Measurements from ENCODE around the gene NLGN1.
A peak's percentile ranks its signal among the peaks of the same experiment; 100 is the strongest.
"Not testable (repeated sequence)": the region's sequence is repeated elsewhere in the genome, so short reads cannot be mapped to it uniquely, and the experiment has no call there.

Gene NLGN1

DNA sequence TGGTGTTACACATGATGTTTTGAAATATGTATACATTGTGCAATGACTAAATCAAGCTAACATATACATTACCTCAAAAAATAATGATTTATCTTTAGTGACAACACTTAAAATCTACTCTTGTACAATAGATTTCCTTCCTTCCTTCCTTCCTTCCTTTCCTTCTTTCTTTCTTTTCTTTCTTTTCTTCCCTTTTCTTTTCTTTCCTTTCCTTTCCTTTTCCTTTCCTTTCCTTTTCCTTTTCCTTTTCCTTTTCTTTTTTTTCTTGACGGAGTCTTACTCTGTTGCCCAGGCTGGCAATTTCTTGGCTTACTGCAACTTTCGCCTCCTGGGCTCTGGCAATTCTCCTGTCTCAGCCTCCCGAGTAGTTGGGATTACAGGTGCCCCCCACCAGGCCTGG, 170.5 kb downstream of the NLGN1 start:
- no peak for DNase-seq

DNA sequence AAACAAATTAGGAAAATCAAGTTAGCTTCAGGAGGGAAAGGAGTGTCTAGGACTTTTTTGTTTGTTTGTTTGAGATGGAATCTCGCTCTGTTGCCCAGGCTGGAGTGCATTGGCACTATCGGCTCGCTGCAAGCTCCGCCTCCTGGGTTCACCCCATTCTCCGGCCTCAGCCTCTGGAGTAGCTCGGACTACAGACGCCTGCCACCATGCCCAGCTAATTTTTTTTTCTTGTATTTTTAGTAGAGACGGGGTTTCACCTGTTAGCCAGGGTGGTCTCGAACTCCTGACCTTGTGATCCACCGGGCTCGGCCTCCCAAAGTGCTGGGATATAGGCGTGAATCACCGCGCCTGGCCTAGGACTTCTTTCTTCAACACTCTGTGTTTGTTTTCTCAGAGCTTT, 171.1 kb downstream of the NLGN1 start:
- no peak for DNase-seq

DNA sequence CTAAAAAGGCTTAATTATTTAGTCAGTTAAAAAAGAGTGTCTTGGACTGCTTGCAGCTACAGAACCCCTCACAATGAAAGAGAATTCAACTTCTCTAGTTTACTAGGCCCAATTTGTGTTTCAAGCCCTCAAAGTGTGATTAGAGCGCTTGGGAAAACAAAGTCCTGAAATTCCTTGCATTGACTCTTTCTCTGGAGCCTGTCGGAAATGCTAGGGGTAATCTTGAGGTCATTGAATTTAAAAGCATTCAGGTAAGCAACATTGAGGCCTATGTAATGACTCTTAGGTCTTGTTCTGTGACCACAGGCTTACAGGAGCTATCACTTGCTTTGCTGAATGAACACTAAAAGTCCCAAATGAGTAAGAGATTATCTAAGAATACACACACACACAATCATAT, 186.0 kb downstream of the NLGN1 start:
- no peak for DNase-seq

DNA sequence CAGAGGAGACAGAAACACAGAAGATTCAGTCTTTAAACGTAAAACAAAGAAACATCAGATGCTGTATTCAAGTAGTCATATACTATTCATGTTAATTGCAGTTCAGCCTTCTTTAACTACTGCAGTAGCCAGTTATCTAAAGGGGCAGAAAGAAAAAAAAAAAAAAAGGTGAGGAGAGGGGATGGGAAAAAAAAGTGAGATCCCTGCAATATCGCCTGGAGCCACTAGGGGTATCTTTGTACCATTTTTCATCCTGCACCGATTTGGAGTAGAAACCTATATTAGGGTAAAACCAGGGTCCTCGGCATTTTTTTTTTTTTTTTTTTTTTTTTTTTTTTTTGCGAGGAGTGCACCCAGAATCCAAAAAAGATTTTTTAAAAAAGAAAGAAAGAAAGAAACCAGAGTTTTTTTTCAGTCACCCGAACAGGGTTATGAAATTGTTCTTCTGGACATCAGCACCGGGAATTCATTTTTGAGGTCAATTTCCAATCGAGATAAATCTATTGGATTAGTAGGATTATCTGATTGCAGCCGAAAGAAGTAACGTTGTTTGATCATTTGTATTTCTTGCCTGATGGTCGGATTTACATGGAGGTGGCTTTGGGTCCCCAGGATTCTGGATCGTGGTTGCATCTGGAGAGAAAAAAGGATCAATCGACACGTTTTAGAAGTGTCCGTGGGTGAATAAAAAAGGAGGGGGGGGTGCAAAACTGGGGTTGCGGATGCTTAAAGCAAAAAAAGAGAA, 186.7 kb downstream of the NLGN1 start:
- peak; percentile 29 for DNase-seq

DNA sequence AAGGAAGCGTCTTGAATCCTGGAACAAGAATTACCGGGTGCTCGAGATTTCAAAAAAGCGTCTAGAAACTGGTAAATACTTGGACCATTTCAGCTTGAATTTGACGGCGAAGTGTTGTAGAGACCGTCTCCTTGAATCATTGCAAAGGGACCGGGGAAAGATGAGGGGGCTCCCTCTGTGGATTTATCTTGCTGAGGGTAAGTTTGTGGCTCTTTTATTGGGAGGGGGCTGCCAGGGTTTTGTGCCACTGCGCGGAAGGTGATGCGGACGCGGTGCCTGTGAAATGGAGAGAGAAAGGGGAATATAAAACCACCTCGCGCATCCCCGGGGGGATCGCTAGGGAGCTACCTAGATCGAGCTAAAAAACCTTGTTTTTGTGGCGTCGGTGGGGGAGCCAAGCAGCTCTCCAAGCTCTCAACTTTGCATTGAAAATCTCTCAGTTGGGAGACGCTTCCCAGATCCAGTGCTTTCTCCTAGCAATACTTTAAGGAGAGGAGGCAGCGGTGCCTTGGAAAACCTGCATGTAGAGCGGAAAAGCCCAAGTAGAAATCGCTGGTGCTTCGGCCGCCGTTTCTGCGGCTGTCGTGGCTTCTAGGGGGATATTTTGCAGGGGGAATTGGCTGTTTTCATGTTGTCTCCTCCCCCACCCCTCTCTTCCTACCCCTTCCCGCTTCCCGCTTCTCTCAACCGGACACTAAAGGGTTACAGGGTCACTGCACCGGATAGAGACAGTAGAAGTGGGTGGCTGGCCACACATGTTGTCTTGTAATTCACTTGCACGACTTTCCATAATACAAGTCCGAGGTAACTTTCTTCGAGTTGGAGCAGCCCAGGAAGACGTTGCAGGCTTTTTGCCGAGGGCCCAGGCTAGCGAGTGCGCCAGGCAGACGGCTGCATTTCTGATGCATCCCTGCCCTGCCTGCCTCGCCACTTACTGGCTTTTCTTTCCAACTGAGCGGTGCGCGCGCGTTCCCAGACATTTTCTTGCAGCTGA, 187.6 kb downstream of the NLGN1 start:
- DNase-seq = no peak

DNA sequence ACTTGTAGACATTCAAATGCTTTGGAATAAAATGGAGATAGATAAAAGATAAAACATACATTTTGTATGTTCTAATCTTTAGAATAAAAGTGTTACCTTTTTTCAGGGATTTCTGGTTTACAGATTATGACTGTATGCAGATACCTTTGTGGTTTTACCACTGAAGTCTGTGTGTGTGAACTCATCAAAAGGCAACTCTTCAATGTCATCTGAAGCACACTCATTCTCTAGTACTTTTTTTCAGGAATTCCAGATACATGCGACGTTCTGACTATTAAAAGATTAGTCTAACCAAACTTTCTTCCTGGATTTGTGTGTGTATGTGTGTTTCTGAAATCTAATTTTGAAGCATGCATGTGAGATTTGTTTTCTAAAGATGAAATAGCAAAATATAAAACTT, 188.6 kb downstream of the NLGN1 start:
- no peak for DNase-seq

DNA sequence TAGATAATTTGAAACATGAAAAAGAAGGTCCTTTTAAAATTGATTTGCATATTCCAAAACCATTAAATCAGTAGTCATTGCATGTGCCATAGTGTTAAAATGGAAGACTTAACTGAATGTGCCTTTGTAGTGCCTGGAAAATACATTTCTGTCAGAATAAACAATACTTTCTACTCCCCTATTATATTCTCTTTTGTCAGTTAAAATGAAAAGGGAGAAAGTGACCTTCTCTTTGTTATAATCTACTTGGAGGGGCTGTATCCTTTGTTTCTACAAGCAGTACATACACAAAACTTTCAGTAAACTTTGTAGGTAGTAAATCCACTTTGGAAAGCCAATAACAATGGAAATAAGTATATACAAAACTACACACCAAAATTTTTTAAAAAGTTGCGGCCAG, 189.5 kb downstream of the NLGN1 start:
- DNase-seq = no peak

DNA sequence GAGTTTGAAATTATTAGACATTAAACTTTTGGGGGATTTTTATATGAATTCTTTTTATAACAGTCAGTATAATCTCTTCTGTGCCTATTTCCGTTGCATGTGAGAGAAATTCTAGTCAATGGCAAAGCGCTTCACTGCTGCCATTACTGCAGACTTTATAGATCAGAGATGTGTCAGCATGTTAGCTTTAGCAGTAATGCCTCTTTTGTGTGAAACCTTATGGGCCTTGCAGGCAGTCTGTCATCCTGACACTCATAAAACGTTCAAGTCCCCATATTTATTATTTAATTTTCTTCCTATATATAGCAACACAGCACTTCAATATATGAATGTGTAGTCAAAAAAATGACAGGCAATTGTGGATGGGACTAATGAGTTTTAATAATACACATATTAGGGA, 191.0 kb downstream of the NLGN1 start:
- no peak for DNase-seq

DNA sequence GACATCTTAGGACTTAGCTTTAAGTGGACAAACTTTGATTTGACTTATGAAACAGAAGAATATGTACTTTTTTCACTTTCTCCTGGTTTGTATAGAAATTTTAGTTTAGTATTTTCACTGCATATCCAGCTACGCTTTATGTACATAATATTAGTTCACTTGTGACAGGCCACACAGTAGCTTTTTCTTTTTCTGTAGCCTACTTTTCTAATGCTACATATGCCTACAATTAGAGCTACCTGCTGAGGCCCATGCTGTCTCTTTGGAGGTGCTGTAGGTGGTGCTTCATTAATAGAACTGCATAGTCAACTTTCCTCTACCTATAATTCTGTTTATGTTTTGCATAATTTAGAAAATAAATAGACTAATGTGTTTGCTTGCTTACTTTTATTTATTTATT, 191.6 kb downstream of the NLGN1 start:
- no peak for DNase-seq

DNA sequence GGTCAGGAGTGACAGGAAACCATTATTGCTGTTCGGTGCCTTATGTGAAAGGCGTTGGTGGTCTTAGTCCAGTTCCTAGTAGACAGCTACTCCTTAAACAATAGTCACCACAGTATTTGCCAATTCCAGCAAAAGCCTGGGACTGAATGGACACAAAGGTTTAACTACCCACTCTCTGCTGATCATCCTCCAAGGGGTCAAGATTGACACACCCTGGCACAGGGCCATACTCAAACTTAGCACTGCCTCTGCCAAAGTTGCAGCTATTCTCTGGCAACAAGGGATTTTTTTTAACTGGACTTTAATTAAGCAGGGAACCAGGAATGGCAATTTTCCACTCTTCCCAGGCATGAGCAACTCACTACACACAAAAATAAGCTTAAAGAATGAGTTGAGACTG, 193.9 kb downstream of the NLGN1 start:
- DNase-seq = no peak

DNA sequence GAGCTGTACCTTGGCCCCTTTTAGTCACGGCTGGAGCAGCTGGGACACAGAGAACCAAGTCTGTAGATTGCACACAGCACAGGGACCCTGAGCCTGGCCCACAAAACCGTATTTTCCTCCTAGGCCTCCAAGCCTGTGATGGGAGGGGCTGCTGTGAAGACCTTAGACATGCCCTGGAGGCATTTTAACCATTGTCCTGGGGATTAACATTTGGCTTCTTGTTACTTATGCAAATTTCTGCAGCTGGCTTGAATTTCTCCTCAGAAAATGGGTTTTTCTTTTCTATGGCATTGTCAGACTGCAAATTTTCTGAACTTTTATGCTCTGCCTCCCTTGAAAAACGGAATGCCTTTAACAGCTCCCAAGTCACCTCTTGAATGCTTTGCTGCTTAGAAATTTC, 197.3 kb downstream of the NLGN1 start:
- DNase-seq = not testable (repeated sequence)

DNA sequence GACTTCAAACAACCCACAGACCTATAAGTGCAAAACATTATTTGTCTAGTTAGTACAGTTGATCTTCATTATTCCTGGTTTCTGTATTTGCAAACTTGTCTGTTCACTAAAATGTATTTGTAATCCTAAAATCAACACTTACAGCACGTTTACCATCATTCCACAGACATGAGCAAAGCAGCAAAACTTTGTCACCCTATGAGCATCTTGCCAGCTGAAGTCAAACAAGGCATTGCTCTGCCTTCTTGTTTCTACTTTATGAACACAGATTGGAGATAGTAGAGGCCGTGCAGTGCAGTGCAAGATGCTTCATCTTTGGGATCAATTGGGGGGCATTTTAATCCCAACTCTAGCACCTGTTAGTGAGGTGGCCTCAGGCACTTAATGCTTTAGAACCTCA, 202.1 kb downstream of the NLGN1 start:
- no peak for DNase-seq

DNA sequence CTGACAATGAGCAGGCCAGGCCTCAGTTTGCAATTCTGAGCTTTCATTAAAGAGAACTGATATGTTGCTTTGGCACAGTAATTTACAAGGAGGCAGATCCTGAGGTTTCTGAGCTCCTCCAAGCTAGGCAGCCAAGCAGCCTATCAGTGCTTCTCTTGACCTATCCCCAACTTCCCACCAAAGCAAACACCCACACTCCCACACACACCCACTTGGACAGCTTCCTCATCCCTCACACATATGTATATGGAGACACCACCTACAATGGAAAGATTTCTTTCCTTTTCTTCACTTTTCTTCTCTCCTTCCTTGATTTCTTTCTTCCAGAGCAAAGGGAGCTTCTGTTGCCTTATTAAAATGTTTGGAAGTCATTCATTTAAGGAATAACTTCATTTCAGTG, 217.0 kb downstream of the NLGN1 start:
- no peak for DNase-seq

DNA sequence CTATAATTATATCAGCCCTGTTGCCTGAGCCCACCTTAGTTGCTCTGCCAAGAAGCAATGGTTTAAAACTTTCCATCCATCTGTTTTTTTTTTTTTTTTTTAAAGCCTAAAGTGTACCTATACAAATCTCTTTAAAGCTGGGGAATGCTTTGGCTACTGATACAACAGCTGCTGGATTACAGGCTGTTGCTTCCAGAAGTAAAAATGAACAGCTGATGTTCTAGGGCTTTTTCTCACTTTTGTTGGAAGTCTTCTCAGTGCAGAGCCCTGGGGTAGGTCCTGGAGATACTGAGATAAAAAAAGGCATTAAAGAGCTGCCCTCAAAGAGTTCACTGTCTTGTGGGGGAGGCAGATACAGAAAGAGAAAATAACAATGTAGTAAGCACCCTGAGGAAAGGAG, 218.1 kb downstream of the NLGN1 start:
- DNase-seq = no peak

DNA sequence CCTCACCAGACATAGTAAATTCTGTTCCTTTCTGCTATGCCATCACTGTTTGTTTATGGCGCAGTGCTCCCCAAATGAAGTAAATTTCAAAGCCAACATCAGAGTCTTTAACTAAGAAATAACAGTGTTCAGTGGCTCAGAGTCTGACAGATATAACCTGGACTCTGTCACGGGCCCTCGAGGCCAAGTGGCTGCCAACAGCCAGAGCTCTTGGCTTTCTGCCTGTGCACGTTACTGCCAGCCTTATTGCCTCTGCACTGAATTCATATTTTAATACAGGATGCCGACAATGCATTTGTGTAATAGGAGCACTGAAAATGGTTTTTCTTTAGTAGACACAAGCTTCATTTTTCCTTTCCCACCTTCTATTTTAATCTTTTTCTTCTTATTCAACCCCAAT, 219.9 kb downstream of the NLGN1 start:
- peak; percentile 73 for DNase-seq

DNA sequence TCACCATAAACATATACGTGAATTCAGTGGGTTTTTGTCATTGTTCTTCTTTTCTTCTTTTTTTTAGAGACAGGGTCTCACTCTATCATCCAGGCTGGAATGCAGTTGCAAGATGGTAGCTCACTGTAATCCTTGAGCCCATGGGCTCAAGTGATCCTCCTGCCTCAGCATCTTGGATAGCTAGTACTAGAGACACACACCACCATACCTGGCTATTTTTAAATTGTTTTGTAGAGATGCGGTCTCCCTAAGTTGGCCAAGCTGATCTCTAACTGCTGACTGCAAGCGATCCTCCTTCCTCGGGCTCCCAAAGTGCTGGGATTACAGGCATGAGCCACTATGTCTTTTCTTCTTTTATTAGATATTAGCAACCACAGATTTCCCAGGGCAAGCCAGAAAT, 220.6 kb downstream of the NLGN1 start:
- no peak for DNase-seq

DNA sequence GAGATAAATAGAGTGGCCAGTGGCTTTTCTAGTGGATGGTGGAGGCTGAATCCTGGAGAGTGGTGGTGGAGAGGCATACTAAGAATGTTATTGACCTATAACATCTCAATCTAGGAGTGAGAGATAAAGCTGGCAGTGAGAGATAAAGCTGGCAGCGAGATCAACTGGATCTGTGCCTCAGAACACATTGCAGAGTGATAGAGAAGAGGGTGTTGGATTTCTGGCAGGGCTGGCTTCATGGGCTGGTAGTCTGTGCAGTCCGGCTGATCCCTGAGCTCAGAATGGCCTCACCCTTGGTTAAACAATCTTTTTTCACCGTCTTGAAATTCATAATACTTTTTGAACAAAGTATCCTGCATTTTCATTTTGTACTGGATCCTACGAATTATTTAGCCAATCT, 221.2 kb downstream of the NLGN1 start:
- DNase-seq = peak; percentile 86

DNA sequence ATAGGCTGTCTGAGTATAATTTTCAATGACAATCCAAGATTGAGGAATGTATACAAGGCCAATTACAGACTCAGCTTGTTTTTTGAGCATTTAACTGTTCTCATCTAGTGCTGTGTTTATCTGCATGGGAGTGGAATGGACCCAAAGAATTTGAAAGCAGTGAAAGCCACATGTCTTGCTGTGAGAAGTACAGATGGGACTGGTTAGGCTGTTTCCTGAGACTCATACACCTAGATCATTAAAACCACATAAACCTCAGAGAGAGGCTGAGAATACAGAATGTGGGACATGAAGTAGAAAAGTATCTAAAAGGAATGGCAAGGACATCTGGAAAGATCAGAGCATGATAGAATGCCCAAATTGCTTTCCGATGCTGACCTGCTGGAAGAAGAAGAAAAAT, 224.6 kb downstream of the NLGN1 start:
- DNase-seq = no peak

DNA sequence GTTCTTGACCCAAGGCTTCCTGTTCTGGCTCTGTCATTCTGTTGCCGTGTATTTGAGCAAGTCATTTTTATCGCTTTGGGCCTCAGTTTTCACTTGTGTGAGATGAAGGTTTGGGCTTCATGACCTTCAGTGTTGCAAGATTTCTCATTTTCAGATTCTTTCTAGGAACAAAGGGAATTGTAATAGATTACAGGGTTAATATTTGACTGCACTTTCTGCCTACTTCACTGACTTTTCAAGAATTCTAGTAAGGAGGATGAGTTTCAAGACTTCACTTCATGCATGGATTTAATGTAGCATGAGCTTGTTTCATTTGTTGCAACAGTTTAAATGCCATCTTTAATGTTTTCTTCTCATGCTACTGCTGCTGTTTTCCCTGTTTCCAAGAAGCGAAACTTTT, 226.5 kb downstream of the NLGN1 start:
- no peak for DNase-seq

DNA sequence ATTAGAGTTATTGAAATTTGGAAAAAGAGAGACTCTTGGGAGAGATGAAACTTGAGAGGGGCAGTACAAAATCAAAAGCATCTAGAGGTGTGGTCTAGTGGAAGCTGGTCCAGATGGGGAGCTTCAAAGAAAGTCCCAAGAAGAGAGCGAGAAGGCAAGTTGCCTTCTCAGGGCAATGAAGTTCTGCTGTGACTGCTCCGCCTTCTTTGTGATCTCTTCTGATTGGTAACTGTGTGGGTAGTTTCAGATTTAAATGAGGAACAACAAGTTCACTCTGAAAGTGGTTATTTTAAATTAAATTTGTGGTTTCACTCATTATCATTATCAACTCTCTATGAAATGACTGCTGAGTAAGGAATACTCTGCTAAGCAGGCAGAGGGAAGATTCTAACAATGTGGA, 233.3 kb downstream of the NLGN1 start:
- no peak for DNase-seq

DNA sequence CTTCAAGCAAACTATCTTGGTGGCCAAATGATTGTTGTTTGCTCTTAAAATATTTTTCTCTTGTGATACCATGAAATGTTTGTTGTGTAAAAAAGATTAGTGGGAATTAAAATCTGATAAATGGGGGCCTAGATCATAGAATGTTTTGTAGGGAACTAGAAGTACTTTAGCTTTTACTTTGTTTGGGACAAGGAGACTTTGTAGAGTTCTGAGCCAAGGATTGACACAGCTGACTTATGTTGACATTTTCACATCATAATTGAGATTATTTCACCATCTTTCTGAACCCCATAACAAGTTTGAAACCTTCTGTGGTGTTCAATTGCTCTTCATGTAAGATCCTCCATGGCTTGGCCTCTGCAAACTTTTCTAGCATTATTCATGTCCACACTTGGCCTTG, 235.4 kb downstream of the NLGN1 start:
- DNase-seq = no peak

DNA sequence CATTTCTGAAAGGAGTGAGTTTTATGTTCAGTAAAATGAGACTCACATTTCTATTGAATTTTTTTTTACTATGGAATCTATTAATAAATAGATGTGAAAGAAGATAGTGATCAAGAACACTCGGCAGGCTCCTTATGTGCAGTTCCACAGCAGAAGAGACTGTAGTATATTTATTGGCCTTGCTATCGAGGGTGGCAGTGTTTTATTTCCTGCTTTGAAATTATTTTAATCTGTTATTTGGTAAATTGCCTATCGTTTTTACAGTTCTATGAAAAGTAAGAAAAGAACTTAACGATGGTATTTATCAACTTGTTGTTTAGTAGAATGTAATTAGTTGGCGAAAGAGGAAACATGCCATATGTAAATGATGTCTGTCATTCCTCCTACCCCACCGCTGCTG, 238.3 kb downstream of the NLGN1 start:
- DNase-seq = no peak

DNA sequence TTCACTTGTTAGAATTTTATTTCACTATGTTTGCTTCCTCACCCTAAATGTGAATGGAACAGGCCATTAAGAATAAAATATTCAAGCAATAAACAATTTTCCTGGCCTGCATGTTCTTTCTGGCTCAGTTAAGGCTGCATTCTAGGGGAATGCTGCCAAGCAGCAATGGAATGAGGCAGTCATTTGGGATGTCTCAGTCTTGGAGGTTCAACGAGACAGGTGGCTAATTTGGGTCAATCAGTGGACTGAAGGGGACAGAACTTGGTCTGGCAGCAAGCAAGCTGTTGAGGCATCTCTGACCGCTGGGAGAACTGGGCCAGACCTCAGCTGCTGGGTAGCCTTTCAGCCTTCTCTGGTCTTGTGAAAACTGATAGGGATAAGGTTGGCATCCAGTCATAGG, 241.6 kb downstream of the NLGN1 start:
- DNase-seq = no peak

DNA sequence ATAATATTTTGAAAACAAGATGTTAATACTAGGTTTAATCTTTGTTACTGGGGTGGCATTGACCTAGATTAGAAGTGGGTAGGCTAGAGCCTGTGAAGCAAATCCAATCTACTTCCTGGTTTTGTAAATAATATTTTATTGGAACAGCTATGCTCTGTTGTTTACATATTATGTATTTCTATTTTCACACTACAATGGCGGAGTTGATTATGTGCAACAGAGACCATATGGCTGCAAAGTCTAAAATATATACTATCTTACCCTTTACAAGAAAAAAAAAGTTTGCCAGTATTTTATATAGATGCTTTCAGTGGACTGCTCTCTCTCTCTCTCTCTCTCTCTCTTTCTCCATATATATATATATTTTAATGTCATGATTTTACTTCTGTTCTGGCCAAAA, 244.2 kb downstream of the NLGN1 start:
- DNase-seq = no peak

Measured in NCI-H2029 treated with DMSO at 0.1 percent for 48 hours (cell line).